ENCODE measurements around the gene PNCK.
"Not testable (repeated sequence)": the region's sequence is repeated elsewhere in the genome, so short reads cannot be mapped to it uniquely, and the experiment has no call there.

The PNCK gene

GRCh38 chrX:153673428-153674218, at the start of gene PNCK:
PNCK (minus strand) TSS chrX:153673813; CDS start chrX:153673076, 737 bp downstream.
- ATAC-seq, result no peak

GRCh38 chrX:153722704-153723350, 49.2 kb upstream of the PNCK start:
- ATAC-seq, result no peak

DNA sequence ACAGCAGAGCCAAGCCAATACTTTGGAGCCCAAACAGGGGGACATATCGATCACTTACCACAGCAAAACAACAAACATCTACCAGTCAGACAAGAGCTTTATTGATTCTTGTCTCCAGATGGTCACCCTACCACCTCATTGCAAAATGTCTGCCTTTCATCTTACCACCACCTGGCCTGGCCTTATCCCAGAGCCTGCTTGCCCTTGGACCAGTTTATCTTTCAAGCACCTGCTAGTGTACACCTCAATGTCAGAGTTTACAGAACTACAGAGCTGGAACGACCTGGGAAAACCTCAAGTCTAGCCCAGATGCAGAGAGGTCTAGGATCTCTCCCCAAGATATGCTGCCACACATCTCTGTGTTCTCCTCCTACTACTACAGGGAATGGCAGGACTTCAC, 46.1 kb upstream of the PNCK start:
- ATAC-seq, result no peak

- no peak for ATAC-seq
Observed at GRCh38 chrX:153719238-153719637, 45.6 kb upstream of the PNCK start.

DNA sequence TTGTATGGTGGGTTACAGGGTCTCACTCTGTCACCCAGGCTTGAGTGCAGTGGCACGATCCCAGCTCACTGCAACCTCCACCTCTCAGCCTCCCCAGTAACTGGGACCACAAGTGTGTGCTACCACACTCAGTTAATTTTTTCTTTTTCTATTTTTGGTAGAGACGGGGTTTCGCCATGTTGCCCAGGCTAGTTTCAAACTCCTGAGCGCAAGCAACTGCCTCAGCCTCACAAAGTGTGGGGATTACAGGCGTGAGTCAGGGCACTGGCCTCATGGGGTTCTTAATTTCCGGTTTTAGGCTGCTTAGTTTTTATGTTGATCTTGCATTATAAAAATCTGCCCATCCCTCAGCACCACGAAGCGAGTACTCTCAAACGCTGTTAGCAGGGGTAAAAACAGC, 43.8 kb upstream of the PNCK start:
- no peak for ATAC-seq

GRCh38 chrX:153714256-153714655, 40.6 kb upstream of the PNCK start:
- ATAC-seq, result no peak

GRCh38 chrX:153709726-153710674, 36.4 kb upstream of the PNCK start:
- ATAC-seq, result no peak

- ATAC-seq, result peak; percentile 17 to 63
Observed at GRCh38 chrX:153708415-153708814, 34.8 kb upstream of the PNCK start.

DNA sequence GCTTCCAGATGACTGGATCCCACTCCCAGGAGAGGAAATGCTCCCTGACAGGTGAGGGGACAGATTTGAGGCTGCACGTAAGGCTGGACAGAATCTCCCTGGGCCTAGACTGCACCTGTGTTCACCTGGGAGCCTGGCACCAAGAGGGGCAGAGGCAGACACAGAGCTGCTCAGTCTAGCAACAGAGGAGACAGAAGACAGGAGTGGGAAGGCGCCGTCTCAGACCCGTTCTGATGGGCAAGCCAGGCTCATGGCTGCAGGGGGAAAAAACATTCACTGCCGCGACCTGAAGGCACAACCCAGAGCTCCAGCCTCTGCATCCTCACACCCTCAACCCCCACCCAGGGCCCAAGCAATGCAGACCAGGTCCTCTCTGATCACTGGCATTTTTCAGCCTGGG, 33.8 kb upstream of the PNCK start:
- no peak for ATAC-seq

DNA sequence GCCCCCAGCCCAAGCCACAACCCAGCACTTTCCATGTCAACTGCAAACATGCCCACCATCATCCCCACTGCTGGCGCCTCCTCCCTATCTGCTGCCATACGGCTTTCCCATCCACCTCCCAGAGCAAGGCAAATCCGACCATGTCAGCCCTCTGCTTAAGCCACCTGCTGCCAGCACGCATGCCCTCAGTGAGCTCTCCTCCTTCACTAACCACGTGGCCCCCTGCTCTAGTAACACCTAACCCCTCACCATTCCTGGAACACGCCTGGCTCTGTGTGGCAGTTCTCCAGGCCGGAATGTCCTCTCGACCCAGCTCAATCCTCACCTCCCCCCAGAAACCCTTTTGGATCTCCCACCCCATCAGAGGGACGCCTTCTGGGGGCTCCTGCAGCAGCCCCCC, 33.2 kb upstream of the PNCK start:
- ATAC-seq, result no peak

GRCh38 chrX:153705403-153706060, 31.9 kb upstream of the PNCK start:
- ATAC-seq, result not testable (repeated sequence)

DNA sequence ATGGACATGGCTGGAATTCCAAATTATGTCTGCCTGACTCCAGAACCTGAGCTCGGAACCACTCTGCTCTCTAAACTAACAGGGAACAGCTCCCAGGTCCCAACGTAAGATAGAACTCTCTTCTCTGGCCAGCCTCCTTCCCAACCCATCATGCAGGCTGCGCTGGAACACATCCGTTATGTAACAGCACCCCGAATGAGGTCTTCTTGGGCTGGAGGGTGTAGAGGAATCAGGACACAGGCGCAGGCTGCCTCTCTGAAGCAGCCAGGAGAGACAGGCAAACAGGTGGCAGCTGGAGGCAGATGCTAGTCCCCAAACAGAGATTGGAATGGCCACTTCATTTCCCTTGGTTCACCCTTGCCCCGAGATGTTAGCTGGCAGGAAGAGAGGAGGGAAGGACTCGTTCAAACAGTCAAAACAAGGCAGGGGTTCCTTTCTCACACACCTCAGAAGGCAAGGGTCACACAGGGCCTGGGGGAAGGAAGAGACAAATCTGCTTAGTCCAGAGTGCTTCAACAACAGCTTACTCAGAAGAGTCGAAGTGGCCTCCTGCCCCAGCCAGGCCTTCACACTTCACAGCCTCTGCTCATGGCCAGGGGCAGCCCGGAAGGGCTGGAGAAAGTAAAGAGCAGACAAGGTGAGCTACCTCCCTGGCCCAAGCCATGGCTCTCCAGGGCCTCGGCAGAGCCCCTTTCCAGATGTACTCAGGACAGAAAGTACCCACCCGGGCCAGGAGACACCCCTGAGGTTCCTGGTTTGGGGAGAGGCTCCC, 31.2 kb upstream of the PNCK start:
- ATAC-seq, result not testable (repeated sequence)

DNA sequence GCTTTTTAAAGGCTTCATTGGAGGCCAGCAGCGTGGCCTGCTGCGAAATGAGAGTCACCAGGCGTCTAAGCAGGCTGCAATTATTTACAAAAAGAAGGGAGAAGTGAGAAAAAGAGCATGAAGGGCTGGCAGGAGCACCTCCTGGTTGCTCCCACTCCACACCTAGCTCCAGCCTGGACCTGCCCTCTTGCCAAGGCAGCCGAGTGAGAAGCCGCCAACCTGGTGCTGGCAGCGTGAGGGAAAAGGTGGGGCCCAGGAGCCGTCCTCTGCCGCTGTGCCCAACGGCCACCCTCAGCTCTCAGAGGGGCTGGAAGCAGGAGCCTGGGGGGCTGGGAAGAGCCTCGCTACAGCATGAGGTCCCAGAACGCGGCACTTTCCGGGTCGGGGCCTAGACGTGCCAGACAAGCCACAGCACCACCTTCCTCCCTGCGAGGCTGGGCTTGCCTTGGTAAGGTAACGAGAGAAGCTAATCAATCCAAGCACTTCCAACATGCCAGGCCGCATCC, 30.5 kb upstream of the PNCK start:
- no peak for ATAC-seq

DNA sequence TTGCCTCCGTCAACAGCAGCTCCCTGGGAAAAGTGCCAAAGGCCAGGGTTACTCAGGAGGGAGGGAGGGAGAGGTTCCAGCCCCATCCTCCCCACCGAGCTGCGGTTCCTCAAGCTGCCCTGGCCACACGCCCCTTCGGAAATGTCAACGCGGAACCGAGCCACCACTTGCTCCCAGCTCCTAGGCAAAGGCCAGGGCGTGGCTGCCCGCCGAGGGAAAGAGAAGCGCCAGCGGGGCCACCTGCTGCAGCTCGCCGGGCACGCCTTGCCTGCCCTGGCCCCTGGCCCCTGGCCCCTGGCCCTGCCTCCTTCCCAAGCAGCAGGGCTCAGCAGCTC, 29.4 kb upstream of the PNCK start:
- ATAC-seq, result no peak

- no peak for ATAC-seq
Observed at GRCh38 chrX:153702336-153703035, 28.9 kb upstream of the PNCK start.

- no peak for ATAC-seq
Observed at GRCh38 chrX:153701706-153702105, 28.1 kb upstream of the PNCK start.

DNA sequence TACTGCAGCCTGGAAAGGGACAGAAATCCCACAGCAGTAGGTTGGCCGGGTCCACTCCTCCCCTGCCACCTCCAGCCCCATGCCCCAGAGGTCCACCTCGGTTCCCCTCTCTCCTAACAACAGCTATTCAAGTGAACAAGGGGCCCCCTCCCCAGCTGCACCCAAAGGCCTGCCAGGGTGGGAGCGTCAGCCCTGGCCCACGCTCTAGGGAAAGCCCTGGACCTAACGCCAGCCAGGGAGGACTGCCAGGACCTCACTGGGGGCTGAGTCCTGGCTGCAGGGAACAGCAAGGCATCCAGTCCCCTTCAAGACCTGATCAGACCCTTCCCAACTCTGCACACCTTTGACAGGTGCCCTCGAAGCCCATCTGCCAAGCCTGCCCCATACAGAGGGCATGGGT, 27.4 kb upstream of the PNCK start:
- ATAC-seq, result no peak

GRCh38 chrX:153700376-153700945, 26.8 kb upstream of the PNCK start:
- no peak for ATAC-seq

DNA sequence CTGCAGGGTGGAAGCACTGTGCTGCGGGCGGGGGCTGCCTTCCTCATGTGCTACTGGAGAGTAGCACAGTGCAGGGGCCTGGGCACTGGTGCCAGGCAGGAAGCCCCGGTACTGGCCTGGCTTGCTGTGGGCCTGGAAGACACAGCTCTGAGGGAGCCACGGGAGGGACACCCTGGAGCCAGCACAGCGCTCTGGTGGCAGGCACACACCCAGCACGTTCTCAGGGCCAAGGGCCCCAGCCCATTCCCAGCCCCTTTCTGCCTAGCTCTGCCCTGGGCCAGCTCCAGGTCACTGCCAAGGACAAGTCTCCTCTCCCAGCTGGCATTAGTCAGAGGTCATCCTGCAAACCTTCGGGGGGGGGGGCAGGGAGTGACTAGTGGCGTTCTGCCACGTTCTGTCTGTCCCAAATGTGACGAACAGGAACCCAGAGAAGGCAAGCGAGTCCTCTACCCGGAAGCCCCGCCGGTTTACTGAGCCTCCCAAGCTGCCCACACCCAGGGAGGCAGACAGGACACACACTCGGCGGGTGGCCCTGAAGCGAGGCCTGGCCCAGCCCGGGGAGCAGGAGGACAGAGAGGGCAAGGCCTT, 26.3 kb upstream of the PNCK start:
- ATAC-seq, result not testable (repeated sequence)

DNA sequence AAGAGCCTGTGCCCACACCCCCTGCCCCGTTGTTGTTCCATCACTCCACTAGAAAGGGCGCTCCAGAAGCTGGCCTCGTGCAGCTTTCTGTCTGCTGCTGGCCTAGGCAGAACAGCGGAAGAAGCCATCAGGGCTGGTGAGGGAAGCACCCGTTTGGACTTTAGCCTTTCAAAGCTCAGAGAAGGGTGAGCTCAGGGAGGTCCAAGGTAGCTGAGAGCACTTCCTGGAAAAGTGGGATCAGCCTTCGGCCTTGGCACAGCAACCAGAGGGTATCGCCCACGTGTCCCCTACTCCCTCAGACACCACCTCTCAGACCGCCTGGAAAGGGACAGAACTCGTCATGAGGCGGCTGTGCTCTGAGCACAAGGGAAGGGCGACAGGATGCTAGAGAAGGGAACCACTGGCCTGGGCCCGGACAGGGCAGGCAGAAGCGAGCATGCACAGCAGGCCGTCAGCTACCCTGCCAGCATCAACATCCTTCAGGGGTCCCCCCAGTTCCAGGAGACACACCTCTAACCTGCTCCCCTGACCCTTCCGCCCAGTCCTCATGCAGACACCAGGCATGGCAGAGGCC, 25.7 kb upstream of the PNCK start:
- not testable (repeated sequence) for ATAC-seq
